Stromal cell of bone marrow (primary cell): ENCODE measurements around the gene P2RY12.
A peak's percentile ranks its signal among the peaks of the same experiment; 100 is the strongest.

Source experiments
- DNase-seq: peaks from one replicate; pipeline ENCODE4 v3.0.0-alpha.2; 2012; ENCODE audit warnings: low read depth

Gene P2RY12

DNA sequence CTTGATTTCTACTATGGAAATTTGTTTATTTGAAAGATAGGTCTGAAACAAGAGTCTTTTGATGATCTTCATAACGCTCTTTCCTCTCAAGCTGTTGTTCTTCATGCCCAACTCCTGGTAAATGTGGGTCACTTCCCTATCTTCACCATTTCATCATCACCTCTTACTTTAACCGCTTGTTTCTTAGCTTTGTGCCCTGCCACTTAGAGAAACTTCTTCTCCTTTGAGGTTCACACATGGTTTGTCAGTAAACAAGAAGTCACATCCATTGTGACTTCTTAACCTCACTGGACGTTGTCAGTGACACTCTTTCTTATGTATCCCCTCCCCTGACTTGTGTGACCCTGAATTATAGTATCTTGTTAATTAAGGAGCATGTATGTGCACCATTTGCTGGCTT lies 38.3 kb downstream of the P2RY12 start:
- DNase-seq, result no peak

DNA sequence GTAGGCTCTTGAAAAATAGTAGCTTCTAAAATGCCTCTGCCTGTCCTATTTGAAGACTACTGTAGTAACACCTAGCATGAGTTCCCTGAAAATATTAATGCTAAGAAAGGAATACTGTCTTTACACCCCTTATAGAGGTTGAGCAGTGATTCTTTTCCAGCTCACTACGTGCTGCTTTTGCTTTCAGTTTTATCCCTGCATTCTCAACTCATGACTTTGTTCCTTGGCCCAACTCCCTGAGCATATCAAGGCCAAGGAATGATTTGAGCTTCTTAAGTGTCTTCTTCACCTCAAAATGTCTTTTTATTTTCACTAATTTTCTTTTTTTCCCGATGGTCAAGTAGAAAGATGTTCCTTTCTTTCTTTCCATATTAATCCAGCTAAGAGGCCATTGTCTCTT lies 38.7 kb downstream of the P2RY12 start:
- DNase-seq, result peak; percentile 63

DNA sequence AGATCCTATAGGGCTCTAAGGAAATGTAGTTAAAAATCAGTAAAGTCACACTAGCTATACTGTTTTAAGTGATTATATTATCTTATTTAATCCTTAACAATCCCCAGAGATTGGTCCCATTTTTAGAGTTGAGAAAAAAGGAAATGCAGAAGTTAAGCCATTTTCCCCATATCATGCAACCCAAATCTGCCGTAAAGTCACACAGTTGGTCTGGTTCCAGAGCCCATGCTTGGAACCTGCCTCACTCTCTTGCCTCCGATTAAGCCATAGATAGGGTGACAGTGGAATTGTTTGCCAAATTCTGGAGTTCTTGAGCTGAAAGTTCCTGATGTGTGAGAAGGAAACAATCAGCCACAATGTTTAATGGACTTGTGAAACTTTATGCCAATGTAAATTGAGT lies 52.9 kb downstream of the P2RY12 start:
- no peak for DNase-seq

DNA sequence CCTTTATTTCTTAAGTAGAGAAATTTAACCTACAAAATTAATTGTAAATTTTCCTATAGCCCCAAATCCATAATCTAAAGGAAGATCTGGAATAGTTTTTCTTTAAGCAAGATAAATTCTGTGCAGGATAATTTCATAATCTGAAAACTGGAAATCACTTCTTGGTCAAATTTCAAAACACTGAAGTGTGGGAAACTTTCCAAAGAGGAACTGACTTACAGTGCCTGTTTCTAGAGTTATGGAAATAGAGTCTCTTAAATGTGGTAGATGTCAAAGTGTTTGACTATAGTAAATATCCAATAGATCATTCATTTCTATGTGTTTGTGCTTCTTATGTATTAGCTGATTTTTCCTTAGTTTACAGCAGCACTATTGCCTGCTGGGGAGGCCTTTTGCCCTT lies 53.7 kb downstream of the P2RY12 start:
- DNase-seq, result peak; percentile 43

DNA sequence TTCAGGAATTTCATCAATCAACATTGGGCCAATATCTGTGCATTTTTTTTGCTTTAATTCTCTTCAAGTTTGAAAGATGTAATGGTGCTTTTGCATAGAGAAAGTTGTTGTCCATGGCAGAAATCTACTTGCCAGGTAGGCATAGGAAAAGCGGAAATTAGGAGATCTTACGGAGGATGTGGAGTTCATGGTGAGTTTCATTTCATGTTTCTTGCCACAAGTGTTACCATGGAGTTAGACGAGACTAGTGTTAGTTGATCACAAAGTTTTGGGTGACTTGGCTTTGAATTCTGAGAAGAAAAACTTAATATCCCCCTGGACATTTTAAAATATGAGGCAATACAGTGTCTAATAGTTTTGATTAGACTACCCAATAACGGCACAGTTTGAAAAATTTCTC lies 54.2 kb downstream of the P2RY12 start:
- DNase-seq, result no peak

DNA sequence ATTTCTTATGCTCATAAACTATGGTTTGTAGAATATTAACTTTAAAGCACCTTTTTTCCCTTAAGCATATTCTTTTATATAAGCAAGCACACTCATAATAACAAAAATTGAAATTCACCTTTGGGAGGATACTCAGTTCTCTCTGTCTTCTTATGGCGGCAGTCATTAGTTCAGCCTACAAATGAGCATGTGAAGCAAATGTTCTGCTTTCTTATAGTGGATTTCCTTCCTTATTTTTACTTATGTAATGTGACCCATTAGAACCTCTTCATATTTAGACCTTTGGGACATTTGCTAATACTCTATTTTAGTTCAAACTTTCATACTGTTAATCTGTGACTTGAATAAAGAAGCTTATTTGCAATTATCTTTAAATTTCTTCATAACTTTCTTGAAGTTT lies 55.2 kb downstream of the P2RY12 start, which contains the start of gene P2RY13:
P2RY13 (minus strand) TSS at position 187 of the 400 bp plus-strand sequence; CDS start at position 166, 21 bp downstream.
- no peak for DNase-seq

DNA sequence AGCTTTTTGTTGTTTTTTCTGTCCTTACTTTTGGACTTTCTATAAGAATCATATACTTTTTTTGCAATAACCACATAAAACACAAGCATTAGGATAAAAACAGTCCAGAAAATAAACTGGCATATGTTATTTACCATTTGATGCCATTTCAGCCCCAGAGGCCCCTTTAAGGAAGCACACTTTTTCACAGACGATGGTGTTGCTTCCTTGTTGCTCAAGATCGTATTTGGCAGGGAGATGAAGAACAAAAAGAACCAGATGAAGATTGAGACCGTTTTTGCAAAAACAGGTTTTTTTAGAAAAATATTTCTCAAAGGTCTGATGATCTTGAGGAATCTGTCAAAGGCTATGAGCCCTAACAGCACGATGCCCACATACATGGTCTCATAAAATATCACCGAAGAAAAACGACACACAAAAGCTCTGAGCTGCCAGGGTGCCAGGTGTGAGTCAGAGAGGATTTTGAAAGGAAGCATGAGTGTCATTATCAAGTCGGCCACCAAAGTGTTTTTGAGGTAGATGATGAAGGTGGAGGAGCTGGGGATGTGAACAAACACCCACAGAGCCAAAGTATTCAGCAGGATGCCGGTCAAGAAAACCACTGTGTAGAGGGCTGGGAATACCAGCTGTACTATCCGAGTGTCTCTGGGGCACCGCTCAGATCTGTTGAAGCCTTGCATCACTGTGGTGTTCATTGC lies 56.1 kb downstream of the P2RY12 start:
- DNase-seq, result no peak

DNA sequence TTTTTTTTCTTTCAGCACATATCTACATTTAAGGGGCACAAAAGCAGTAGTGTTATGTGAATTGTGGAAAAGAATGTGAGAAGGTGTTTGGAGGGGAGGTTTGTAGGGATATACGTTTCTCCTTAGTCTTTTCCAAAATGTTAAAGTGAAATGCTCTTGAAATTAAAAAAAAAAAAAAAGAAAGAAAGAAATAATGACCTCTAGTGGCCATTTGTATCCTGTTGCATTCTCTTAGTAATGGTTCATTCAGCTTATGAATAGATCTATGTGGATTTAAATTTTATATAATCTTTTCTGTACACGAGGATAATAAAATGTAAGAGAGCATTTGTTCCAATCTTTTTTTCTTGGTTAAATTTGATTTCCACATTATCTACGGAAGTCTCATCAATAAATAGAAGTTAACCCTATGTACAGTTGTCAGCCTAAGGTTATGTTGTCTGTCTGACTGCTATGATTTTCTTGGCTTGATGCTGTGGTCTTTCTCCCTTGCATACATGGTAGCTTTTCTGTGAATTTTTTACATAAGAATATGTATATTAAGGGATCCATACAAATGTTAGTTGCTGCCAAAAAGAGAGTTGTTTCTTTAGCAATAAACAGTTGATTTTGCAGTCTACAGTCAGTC lies 56.9 kb downstream of the P2RY12 start:
- no peak for DNase-seq

DNA sequence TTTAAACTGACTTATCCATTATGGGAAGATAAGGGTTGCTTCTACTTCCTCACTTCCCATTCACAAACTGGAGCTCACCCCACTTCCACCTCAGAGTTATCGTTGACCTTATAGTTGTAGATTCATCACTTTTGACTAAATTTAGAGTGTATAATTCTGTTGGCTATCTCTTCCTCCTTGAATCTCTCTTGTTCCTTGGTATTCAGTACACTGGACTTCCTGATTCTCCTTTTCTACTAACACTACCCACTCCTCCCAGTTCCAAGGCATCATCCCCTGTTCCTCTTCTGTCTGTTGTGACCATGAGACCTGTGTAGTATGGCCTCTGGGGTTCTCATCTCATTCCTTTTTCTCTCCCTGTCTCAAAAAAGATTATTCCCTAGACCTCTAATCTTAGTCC lies 62.0 kb downstream of the P2RY12 start:
- no peak for DNase-seq

DNA sequence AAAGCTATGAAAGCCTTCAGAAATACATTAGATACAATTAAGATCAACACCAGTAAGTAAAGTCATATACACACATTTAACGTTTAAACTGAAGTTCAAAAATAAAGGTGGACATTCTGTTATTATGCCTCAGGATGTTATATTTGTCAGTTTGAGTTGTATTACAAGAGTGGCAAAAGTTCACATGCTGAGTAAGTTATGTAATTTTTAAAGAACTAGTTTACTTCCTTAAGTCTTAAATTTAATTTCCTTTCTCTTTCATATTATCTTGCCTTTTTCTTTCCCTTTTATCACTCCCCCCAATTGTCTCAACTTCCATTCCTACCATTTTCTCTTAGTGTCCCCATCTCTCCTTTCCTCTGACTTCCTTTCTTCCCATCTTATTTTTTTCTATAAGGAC lies 63.0 kb downstream of the P2RY12 start:
- DNase-seq, result no peak

DNA sequence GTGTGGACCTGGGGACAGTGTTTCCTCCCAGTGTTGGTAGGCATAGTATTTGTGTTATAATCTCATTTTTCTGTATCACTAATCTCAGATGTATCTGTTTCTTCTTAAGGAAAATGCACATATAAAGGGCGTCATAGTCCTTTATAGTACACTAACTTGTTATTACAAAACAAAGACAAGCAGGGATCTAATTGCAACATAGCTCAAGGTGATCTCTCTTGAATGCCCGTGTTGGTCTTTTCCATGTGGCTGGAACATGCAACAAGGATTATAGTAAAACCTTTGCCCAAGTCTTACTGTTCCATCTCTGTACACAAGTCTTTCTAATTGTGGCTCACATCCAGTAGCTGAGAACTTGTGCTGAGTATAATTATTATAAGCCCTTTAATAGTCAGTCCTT lies 64.4 kb downstream of the P2RY12 start:
- no peak for DNase-seq

DNA sequence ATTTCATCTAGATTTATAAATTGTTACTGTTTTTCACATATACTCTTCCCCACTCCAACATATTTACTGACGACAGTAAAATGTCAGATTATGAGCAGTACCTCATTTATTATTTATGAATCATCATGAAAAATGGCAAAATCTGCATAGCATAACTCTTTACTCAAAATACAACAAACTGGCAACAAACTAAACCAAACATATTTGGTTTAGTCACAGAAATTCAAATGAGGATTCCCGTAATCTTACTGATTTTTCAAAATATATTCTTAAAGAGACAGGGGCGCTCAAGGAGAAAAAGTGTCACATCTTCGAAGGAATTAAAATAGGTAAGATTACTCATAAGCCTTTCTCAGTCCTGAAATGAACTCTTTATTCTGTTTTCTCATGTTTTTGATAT lies 64.9 kb downstream of the P2RY12 start:
- DNase-seq, result no peak

DNA sequence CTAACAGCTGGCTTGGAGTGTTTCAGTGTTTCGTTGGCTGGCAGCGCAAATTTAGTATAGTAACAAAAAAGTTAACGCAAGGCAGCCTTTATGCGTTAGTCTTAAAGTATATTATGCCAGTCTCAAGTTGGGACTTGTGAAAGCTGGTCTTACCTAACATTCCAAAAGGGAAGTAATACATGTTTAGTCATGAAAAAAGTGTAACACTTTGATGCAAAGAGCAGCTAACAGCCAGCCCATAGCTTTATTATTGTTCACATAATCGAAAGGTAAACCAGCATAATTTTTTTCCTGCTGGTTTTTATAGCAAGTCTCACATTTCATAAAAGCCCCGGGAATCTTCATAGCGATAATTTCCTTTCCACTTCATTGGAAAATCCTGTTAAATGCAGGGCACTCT lies 65.6 kb downstream of the P2RY12 start:
- DNase-seq, result no peak

DNA sequence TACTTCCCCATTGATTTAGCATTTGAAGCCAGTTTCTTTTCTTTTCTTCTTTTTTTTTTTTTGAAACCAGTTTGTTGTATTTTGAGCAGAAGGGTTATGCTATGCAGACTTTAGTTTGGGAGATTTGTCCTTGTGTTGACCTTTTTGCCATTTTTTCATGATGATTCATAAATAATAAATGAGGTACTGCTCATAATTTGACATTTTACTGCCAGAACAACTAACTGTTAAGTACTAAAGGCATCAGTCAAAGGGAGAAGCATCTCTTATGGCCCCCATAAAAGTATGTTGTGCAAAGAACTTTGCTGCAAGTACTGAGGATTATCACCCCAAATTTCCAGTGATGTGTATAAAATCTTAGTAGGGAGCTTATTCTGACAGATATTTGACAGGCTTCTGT lies 66.2 kb downstream of the P2RY12 start:
- DNase-seq, result no peak

DNA sequence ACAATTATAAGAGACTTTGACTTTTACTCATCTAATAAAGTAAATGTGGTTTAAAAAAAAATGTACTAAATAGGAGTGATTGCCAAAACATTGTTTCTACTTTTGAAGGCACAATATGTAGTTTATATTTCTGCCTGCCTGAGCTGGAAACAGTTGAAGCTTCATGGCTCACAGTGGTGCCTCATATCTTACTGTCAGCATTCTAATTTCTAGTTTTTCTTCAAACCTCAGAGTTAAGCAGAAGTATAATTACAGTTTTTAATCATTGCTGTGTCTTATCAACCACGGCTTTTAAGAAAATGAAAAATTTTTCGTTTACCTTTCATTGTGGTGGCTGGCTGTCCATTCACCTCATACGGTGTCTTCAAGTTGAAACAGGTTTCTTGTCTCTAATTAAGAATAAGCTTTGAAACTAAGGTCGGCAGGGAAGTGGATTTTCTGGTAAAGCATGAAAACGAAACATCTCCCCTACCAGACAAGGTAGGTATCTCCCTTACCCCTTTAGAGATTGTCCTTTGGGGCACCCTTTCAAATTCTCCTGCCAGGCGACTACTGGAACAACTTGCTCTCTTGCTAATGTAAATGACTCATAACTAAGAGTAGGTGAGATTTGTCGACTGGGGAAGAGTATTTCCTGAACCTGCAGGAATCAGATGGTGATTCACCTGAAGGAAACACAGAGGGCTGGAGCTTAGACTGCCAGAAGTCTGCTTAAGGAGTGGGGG lies 68.1 kb downstream of the P2RY12 start, which contains the start of gene GPR87:
GPR87 (minus strand) TSS at position 554 of the 725 bp plus-strand sequence. CDS start 16,720 bp downstream, outside the sequence.
- no peak for DNase-seq

DNA sequence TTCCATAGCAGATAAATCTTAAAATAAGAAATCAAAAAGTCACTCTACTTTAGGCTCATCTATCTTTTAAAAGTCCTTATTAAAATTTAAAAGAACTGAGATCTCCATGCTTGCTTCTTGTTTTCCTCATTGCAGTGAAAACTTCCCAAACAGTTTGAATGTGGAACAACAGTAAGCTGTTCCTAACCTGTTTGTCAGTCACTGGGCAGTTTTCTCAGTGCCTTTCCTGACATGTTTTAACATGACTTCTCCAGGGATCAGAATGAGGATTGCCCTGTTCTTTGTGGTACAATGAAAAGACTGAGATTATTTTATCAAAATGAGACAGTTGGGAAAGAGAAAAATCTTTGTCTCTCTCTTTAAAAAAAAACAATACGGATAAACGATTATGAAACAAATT lies 68.7 kb downstream of the P2RY12 start:
- DNase-seq, result no peak

DNA sequence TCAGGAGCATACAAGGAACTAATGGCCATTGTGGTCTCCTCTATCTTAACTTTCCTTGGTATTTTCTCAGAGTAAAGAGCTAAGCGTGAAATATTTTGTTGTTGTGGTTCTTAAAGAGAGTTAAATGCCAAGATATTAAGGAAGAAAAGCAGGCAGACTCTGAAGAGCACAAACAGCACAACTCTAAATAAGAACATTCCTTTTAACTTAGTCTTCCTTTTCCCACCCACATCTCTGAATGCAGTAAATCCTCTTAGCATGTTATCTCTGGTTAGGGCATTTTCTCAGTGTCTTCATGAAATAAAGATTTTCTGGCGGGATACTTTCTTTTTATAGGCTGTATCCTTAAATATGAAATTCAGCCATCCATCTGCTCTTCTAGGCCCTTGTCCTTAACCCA lies 69.4 kb downstream of the P2RY12 start:
- DNase-seq, result no peak

DNA sequence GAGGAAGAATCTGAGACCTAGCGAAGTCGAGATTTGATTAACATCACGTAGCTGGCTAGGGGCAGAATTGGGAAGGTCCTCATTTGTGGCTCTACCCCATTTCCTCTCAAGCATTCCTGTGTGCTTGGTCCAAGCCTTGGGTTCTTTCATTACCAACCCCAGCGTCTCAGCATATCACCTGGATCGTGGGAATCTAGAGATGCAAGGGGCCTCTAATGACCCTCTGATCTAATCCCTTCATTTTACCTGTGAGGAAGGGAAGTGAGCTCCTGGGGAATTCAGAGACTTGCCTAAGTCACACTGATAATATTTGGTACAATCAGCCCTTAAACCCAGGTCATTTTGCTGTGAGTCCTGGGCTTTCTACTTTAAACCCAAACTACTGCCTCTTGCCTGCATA lies 70.0 kb downstream of the P2RY12 start:
- DNase-seq, result no peak

DNA sequence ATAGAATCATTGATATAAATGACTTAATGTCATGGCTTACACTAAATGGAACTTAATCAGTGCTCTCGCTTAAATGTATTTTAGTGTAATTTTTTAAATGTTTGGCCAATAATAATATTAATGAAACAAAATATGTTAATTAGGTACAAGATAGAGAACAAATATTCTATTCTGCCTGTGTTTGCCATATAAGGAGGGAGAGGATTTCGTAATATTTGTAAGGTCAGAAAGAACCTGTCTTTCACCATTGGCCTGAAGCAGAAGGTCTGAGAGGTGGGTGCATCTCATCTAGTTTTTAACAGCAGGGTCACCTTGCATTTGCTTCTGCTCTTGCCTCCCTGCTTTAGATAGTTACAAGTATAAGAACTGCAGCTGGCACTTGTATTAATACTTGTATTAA lies 70.4 kb downstream of the P2RY12 start:
- DNase-seq, result no peak

DNA sequence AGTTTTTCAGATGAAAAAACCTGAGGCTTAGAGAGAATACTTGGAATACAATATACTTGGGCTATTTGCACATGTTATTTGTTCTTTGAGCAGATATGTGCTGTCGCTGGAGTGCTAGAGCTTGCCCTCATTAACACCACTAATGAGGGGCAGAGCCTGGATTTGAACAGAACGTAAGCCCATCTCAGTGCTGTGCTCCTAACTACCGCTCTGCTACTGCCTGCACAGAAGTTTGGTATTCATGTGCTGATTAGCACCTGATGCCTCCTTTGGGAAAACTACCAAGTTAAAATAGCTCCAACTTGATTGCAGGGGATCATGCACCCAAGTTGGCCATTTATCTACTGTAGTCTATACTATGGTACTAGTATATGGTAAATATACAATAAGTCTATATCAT lies 71.6 kb downstream of the P2RY12 start:
- no peak for DNase-seq

DNA sequence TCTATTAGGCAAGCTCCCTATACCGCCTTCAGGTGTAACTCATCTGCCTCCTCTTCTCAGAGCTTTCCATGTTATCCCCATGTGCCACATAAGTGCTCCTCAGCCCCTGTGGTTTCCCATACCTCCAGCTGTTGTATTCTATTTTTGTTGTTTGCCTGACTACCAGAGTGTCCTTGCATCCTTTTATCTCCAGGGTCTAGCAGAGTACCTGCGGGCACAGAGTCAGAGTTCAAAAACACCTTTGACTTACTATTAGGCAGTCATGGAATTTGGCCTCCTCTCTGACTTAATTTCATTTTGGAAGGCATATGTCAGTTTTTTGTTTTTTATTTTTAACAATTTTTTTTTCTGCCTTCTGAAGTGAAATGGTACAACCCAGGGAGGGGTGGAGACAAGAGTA lies 75.0 kb downstream of the P2RY12 start:
- DNase-seq, result no peak

DNA sequence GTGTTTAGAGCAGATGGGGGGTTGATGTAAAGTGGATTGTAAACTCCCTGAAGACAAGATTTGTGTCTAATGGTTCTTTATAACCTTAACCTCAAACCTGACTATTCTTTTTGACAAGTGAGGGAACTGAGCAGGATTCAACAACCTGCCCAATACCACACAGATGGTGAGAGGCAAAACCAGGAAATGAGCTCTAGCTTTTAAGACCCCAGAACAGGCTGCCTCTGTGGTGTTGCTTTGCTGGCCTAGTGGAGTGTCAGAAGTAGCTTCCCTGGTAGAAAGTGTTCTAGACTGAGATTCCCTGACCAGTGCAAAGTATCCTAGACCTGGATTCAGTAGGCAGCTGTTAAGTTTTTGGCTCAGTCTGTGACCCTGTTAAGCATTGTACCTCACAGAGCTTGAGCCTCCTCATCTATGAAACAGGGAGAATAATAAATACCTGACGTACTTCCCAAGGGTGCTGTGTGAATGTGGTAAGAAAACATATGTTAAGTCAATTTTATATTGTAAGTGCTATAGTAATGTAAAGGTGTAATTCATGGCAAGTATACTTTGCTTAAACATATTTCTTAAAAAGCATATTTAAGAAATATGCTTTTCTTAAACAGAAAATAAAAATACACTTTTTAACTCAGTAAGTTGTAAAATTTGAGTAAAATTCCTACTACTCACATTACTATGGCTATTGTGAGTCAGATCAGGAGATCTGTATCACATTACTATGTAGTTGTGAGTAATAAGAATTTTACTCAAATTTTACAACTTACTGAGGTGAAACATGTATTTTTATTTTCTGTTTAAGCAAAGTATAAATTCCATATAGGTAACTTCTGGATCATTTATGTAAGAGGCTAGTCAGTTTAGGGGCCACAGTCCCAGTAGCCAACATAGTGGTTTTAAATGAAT lies 76.7 kb downstream of the P2RY12 start:
- DNase-seq, result no peak
